HUES48 (cell line): ENCODE results near the gene RPL31.

Source experiments
- H3K27ac ChIP-seq: one replicate; pipeline ENCODE4 v1.7.0; 2013; ENCODE audit warnings: low read depth, low read length, inconsistent platforms
- H3K27me3 ChIP-seq: 2 replicates; pipeline ENCODE4 v1.6.1; 2013; ENCODE audit warnings: mild to moderate bottlenecking, low read length; ENCODE audit not compliant: control insufficient read depth, insufficient read depth
- H3K36me3 ChIP-seq: 2 replicates; pipeline ENCODE4 v1.6.1; 2013; ENCODE audit warnings: low read length; ENCODE audit not compliant: control insufficient read depth, insufficient read depth
- H3K4me1 ChIP-seq: 2 replicates; pipeline ENCODE4 v1.6.1; 2013; ENCODE audit warnings: mild to moderate bottlenecking, low read length; ENCODE audit not compliant: control insufficient read depth, insufficient read depth
- H3K4me3 ChIP-seq: 2 replicates; pipeline ENCODE4 v1.5.1; 2013; ENCODE audit warnings: mild to moderate bottlenecking, low read depth, low read length
- H3K9ac ChIP-seq: 2 replicates; pipeline ENCODE4 v1.6.1; 2013; ENCODE audit warnings: mild to moderate bottlenecking, low read depth, low read length, moderate library complexity
- H3K9me3 ChIP-seq: 2 replicates; pipeline ENCODE4 v1.6.1; 2013; ENCODE audit warnings: low read length; ENCODE audit not compliant: control insufficient read depth, insufficient read depth

The RPL31 gene

DNA sequence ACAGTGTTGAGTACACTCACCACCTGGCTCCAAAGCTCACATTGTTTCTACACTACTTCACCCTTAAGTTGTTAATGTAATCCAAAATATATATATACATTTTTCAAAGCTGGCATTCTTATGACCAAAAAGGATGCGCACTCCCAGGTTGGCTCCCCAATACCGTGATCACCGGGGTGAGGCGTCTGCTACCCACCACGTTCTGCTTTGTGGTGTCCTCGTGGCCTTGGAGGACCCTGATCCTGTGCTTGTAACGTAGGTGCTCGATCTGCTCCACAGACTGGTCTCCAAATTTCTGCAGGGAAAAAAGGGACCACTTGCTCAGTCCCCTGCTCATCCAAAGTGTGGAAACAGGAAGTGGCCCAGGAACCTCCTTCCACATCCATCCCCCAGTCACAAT, 25.8 kb downstream of the RPL31 start:
- Histone ChIP-seq H3K36me3 (peaks cover 44% of the 10 kb centered on the region), H3K4me1 (peaks cover 18% of the 10 kb centered on the region), H3K9me3 (no peaks in the 10 kb centered on the region), H3K4me3 (no peak overlapping the region), H3K27me3 (no peaks in the 10 kb centered on the region), H3K27ac (no peak overlapping the region), H3K9ac (no peak overlapping the region)

DNA sequence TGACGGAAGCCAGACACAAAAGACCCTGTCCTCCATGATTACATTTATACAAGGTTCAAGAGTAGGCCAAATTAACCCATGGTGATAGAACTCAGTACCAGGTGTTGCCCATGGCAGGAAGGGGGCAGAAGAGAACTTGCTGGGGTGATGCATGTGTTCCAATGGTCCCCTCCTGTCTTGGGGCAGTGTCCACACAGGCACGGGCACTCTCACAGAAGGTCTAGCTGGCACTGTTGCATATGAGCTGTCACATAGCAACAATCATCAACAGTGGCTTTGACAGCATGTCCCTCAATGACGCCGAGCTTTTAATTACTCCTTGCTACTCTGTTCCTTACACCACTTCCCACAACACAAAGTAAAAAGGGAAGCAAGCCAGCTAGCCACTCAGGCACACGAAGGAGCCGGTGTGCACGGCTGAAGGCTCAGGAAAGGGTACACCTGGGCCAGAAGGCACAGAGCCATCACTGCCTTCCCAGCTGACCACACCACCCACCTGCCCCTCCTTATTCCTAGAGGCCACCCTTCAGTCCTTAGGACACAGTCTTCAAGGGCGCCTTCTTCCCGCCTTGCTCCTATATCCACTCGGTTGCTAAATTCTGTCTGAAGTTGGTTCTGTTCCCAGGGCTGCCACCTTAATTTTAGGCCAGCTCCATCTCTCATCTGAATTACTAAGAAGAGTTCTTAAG, 28.9 kb downstream of the RPL31 start:
- peaks cover 56% of the 10 kb centered on the region for H3K36me3 ChIP-seq

DNA sequence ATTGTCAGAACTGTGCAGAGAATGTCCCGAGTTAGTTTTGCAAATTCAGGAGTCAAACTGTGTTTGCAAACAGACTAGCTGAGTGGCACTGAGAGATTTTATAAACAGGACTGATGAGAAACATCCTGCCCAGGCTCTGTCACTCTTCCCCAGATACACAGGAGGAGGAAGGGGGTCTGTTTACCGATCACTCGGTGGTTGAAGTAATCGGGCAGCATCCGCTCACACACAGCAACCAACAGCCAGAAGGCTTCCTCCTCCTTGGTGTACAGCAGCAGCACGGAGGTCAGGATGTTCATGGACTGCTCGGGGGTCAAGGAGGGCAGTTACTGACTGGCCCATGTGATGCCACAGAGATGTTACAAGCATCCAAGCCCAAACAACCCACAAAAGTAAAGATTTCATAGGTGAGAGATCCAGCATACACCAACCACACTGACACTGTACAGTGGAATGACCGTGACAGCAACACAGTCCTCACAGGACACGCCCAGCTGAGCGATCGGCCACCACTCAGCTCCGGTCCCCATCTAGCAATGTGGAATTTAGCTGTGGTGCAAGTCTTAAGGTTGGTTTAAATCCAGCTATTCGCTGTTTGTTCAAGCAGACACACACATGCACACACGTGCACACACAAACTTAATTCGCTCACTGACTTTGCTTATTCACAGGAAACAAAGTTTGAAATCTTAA, 30.1 kb downstream of the RPL31 start:
- Histone ChIP-seq H3K4me1 (no peaks in the 10 kb centered on the region), H3K27ac (no peak overlapping the region), H3K27me3 (no peaks in the 10 kb centered on the region), H3K9me3 (no peaks in the 10 kb centered on the region), H3K4me3 (no peak overlapping the region), H3K36me3 (peaks cover 56% of the 10 kb centered on the region), H3K9ac (no peak overlapping the region)

More for the DNA sequence above, 28.9 kb downstream of the RPL31 start:
- no peaks in the 10 kb centered on the region for H3K27me3 ChIP-seq
- H3K9ac ChIP-seq: no peak overlapping the region
- H3K4me3 ChIP-seq: no peak overlapping the region
- H3K4me1 ChIP-seq: peaks cover 10% of the 10 kb centered on the region
- H3K9me3 ChIP-seq: no peaks in the 10 kb centered on the region
- no peak overlapping the region for H3K27ac ChIP-seq

DNA sequence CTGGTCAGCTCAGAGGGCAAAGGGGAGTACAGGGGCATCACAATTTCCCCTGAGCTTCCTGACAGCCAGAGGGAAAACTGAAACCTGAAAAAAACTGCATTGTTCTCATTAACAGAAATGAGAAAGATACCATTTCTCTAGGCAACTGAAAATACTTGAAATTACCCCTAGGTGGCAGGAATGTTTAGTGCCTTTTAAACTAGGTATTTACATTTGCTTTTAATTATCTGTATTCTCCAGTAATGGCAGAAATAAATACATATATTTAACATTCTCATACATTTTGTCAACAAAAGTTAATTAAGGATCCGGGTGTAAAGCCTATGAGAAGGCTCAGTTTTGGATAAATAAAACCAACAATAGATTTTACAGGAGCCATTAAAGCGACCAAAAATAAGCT, 34.5 kb downstream of the RPL31 start:
- Histone ChIP-seq H3K27me3 (no peaks in the 10 kb centered on the region), H3K36me3 (peaks cover 42% of the 10 kb centered on the region), H3K9ac (no peak overlapping the region), H3K4me3 (no peak overlapping the region), H3K4me1 (no peaks in the 10 kb centered on the region), H3K9me3 (no peaks in the 10 kb centered on the region), H3K27ac (no peak overlapping the region)

DNA sequence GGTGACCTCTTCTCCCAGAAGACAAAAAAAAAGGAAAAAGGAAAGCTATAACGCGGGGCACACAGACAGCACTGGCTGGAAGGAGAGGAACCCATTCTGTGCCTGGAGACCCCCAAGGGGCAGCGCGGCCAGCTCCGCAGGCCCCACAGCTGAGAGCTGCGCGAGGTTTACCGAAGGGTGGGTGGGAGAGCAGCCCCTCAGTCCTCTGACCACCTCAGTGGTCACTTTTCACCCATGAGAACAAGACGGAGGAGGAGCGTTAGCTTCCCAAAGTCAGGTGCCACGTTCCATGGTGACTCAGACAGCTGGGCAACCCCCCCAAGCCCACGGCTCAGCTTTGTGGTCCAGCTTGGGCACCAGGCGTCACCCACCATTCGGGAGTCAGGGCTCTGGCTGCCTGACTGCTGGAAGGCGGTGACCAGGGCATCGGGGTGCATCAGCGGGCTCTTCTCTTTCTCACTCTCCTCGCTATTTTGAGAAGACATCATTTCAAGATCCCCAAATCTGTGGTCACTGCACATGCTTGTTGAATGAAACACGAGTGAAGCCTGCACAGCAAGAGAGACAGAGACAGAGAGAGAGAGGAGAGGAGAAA, 35.2 kb downstream of the RPL31 start:
- Histone ChIP-seq H3K9ac (no peak overlapping the region), H3K4me3 (no peak overlapping the region), H3K27me3 (no peaks in the 10 kb centered on the region), H3K36me3 (peaks cover 38% of the 10 kb centered on the region), H3K9me3 (no peaks in the 10 kb centered on the region), H3K4me1 (no peaks in the 10 kb centered on the region), H3K27ac (no peak overlapping the region)

DNA sequence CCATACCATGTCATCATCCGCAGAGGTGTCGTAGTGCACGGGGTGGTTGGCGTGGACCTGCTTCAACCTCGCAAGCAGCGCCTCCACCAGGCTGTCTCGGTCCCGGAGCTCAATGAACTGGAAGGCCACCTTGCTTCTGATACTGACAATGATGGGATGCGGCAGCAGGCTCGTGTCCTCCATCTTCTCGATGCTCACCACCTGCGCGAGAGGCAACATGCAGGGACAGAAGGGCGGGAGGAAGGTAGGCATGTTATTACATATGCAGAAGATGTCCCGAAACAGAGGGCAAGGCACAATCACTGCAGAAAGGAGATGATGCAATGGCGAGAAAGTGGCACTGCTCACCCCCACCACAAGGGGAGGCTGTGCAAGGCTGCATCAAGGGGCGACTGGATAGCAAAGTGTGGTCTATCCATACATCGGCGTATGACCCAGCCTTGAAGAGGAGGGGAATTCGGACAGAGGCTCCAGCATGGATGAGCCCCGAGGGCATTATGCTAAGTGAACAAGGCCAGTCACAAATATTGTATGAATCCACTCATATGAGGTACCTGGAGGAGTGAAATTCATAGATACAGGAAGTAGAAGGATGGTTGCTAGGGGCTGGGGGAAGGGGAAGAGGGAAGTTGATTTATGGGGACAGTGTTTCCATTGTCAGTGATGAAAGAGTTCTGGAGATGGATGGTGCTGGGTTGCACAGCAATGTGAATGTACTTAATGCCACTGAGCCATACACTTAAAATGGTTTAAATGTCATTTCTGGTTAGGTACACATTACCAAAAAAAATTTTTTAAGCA, 36.6 kb downstream of the RPL31 start:
- H3K36me3 ChIP-seq: peaks cover 28% of the 10 kb centered on the region
- no peaks in the 10 kb centered on the region for H3K27me3 ChIP-seq
- H3K4me3 ChIP-seq: no peak overlapping the region
- no peak overlapping the region for H3K9ac ChIP-seq
- no peaks in the 10 kb centered on the region for H3K4me1 ChIP-seq
- no peaks in the 10 kb centered on the region for H3K9me3 ChIP-seq
- no peak overlapping the region for H3K27ac ChIP-seq

DNA sequence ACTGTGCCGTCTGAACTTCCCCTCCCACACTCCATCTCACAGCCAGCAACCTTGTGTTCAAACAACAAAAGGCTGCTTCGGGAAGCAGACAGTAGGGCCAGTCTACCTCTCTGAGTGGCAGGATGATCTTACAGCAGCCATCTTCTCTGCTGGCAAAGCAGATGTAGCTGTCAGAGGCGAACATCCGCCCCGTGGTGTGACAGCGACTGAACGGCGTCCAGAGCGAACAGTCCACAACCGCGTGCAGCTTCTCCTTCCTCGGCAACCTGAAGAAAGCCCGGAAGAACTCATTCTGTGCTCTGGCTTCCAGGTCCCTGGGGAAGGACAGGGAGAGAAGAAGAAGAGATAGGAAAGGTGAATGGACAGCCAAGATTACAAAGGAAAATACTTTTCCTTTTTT, 38.0 kb downstream of the RPL31 start:
- Histone ChIP-seq H3K27me3 (no peaks in the 10 kb centered on the region), H3K9ac (no peak overlapping the region), H3K4me1 (no peaks in the 10 kb centered on the region), H3K36me3 (peaks cover 20% of the 10 kb centered on the region), H3K9me3 (no peaks in the 10 kb centered on the region), H3K4me3 (no peak overlapping the region), H3K27ac (no peak overlapping the region)

DNA sequence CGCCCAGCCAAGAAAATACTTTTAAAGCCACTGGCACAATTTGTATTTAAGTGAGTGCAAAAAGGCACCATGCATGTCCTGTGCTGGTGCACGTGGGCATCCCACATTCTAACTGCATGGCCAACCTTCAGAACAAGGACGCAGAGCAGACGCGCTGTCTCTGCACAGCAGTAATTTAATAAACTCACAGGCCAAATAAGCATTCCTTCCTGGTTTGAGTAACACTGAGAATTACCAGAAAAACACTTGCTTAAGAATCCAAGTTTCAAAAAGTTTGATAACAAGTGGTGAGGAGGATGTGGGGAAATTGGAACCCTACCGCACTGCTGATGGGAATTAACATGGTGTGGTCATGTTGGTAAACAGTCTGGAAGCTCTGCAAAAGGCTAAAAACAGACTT, 38.7 kb downstream of the RPL31 start:
- no peaks in the 10 kb centered on the region for H3K9me3 ChIP-seq
- no peak overlapping the region for H3K9ac ChIP-seq
- no peak overlapping the region for H3K4me3 ChIP-seq
- peaks cover 14% of the 10 kb centered on the region for H3K36me3 ChIP-seq
- H3K27ac ChIP-seq: no peak overlapping the region
- no peaks in the 10 kb centered on the region for H3K4me1 ChIP-seq
- H3K27me3 ChIP-seq: no peaks in the 10 kb centered on the region

DNA sequence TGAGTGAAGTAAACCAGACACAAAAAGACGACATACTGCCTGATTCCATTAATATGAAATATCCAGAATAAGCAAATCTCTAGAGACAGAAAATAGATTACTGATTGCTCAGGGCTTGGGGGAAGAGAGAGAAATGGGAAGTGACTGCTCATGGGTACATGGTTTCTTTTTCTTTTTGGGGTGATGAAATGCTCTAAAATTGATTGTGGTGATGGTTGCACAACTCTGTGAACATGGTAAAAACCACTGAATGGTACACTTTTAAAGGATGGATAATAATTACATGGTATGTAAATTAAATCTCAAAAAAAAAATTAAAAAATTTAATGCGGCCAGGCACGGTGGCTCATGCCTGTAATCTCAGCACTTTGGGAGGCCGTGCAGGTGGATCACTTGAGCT, 39.3 kb downstream of the RPL31 start:
- no peak overlapping the region for H3K9ac ChIP-seq
- H3K27me3 ChIP-seq: no peaks in the 10 kb centered on the region
- no peaks in the 10 kb centered on the region for H3K4me1 ChIP-seq
- H3K36me3 ChIP-seq: peaks cover 11% of the 10 kb centered on the region
- H3K9me3 ChIP-seq: no peaks in the 10 kb centered on the region
- H3K27ac ChIP-seq: no peak overlapping the region
- H3K4me3 ChIP-seq: no peak overlapping the region

DNA sequence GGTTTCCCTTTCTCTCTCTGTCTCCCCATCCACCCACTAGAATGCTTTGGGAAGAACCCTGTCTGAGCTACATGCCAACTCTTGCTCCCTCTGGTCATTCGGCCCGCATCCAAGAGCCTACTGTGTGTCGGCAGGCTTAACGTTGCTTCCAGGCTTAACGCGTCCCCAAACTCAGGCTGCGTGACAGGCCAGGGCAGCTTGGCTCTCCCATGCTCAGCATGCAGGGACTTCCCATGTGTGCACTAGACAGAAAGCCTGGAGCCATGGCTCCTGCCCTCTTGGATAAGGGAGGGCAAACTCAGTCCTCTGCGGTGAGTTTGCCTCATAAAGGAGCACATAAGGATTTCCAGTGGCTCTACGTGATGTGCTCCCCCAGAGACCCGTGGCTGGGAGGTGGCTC, 43.2 kb downstream of the RPL31 start:
- H3K27me3 ChIP-seq: no peaks in the 10 kb centered on the region
- H3K4me1 ChIP-seq: peaks cover 4% of the 10 kb centered on the region; the same call in 1 of the 2 replicates
- no peak overlapping the region for H3K9ac ChIP-seq
- H3K4me3 ChIP-seq: no peak overlapping the region
- H3K27ac ChIP-seq: no peak overlapping the region
- peaks cover 13% of the 10 kb centered on the region for H3K36me3 ChIP-seq
- no peaks in the 10 kb centered on the region for H3K9me3 ChIP-seq
